DMS 273 (cell line): ENCODE data around the gene RGS7.
"Not testable (repeated sequence)": the region's sequence is repeated elsewhere in the genome, so short reads cannot be mapped to it uniquely, and the experiment has no call there.

Source experiments
- DNase-seq: peaks from one replicate; lab custom pipeline; 2025; ENCODE audit not compliant: unreplicated experiment; lab: John Stamatoyannopoulos, UW

RGS7 gene

GRCh38 chr1:241142493-241142892, 214.5 kb downstream of the RGS7 start:
- no peak for DNase-seq

DNA sequence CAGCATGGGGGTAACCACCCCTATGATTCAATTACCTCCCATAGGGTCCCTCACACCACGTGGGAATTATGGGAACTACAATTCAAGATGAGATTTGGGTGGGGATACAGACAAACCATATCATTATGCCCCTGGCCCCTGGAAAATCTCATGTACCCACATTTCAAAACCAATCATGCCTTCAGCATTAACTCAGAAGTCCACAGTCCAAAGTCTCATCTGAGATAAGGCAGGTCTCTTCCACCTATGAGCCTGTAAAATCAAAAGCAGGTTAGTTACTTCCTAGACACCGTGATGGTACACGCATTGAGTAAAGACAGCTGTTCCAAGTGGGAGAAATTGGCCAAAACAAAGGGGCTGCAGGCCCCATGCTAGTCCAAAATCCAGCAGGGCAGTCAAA, 215.4 kb downstream of the RGS7 start:
- not testable (repeated sequence) for DNase-seq

DNA sequence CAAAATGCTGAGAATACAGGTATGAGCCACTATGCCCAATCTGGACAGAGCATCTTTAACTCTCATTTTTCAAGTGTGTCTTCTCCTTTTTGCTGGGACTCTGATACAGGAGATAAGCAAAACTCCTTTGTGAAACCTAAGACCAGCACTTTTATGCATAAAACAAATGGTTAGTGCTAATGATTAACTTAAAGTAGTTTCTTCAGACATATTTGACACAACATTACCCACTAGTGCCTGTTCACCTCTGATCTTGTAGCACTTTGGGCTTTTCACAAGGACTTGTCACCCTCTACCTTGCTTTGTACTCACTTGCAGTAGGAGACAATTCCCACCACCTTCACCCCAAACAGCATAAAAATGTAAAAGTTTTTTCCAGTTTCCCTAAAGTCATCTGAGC, 216.3 kb downstream of the RGS7 start:
- DNase-seq: no peak

GRCh38 chr1:241139047-241139446, 218.0 kb downstream of the RGS7 start:
- DNase-seq: no peak

- DNase-seq: no peak
These were observed 218.8 kb downstream of the RGS7 start for GRCh38 chr1:241138248-241138647.

DNA sequence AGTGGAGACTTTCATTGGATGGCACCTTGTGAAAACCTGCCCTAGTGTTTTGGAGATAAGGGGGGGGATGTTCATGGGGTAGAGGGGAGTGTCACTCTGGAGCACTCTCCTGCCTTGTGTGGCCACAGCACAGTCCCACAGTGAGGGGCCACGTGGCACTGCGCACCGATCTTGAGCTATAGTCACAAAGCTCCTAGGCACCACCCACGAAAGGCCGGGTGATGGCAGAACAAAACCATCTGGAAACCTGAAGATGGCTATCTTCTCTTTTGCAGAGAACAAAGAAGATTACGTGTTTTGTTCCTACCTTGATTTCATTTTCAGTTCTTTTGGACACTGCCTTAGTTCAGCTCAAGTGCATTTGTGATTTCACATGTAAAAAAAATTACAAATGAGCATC, 220.6 kb downstream of the RGS7 start:
- no peak for DNase-seq

- no peak for DNase-seq
These were observed 225.3 kb downstream of the RGS7 start for GRCh38 chr1:241131636-241132194.

DNA sequence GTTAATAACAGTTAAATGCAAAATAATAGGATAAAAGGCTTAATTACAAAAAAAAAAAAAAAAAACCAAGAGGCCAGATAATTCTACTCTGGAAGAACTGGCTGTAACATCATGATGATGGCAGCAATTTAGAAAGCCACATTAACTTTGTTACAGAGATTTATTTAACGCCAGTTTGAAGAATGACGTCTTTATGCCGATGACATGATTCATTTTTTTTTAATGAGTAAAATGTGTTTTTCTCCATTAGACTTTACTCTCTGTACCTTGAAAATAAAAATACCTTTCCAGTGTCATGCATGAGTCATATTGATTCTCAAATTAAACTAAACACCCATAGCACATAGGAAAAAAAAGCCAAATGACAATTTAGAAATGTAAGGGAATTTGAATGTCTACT, 226.1 kb downstream of the RGS7 start:
- DNase-seq: no peak

DNA sequence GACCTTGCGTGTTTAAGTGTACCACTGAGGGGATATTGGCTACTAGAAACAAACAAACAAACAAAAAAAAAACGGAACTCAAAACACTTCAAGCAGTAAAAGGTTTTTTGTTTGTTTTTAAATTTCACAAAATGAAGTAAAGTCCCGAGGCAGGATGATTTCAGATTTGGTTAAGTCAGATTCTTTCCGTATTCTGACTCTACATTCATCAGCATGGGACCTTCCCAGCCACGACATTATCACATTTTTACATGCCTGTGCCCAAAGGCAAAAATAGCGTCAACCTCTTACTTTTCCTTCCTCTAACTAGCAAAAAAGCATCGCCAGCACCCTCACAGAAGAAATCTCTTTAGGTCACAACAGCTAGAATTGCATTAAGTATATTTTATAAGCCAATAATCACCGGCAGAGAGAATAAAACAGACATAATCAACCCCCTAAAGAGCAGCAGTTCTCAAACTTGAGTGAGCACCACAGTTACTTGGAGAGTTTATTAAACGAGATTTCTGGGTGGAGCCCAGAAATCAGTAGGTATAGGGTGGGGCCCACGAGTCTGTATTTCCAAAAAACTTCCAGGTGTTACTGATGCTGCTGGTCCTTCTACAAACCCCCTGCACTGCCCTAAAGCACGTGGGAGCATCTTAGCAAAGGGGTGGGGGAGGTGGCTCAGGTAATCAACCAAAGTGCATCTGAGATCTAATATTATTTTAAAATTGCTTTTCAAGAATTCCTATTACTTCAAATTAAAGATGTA, 227.6 kb downstream of the RGS7 start:
- DNase-seq: no peak

- no peak for DNase-seq
These were observed 231.7 kb downstream of the RGS7 start for GRCh38 chr1:241125286-241125685.

DNA sequence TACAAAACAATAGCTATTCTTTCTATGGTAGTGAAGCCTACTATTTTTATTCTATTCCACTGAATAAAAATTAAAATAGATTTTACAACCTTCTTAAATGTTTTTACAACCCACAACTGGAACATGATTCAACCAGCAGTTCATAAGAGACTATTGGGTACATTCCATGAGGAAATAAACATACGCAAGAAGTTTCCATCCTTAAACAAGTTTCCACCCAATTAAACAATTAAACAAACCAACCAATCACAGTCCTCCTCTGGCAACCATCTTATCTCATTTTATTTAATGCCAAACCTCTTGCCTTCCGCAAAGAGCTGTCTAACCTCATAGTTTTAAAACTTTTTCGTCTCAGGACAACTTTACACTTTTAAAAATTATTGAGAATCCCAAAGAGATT, 239.0 kb downstream of the RGS7 start:
- no peak for DNase-seq

GRCh38 chr1:241115784-241116183, 241.2 kb downstream of the RGS7 start:
- no peak for DNase-seq

GRCh38 chr1:241114699-241115233, 242.2 kb downstream of the RGS7 start:
- no peak for DNase-seq

DNA sequence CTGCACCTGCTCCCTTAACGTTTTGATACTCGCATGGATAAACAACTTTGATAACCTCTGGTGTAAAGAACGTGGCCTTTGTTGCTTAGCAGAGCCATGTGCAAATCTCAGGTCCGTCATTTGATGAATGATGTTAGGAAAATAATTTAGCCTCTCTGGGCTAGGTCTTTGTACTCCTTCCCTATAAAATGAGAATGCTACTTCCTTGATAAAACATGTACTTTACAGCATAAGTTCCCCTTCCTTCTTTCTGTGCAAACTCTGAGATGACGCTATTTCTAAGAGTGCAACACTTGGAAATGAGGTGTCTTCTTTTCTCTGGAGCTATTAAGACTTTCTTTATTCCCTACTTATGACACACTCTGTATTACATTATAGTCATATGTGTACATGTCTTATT, 243.4 kb downstream of the RGS7 start:
- DNase-seq: no peak

DNA sequence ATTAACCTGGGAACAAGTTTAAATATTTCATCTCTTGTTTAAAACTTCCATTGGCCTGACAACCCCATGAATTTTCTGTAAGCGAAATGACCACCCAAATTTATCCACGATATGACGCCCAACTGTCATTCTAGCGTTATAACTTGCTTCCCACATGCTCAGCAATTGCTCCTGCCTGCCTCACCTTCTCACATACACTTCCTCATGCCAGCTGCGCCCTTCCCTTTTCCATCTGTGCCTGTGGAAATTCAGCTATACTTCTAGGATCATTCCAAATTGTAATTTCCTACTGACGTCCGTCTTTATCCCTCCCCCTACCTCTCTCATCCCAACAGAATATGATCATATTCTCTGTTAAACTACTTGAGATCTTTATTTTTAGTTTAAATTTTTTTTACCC, 248.0 kb downstream of the RGS7 start:
- DNase-seq: no peak

- DNase-seq: no peak
These were observed 251.9 kb downstream of the RGS7 start for GRCh38 chr1:241105147-241105546.

GRCh38 chr1:241102664-241103063, 254.3 kb downstream of the RGS7 start:
- no peak for DNase-seq

GRCh38 chr1:241101622-241102021, 255.4 kb downstream of the RGS7 start:
- no peak for DNase-seq

- no peak for DNase-seq
These were observed 259.5 kb downstream of the RGS7 start for GRCh38 chr1:241097479-241097878.

DNA sequence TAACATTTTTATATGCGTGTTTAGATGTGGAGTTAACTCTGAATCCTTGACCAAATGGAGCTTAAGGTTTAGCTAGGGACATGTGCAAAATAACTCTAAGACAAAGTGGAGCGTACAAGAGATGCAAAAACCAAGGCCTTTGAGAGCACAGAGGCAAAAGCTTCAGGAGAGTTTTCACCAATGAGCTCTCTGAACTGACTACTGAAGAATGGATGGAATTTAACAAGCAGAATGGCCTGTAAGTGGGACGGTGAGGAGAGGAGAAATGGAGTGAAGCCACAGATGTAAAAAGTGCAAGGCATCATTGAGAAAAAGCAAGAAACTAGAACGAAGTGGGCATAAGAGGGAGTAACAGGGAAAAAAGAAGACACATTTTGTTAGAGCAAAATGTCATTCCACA, 260.0 kb downstream of the RGS7 start:
- DNase-seq: no peak

DNA sequence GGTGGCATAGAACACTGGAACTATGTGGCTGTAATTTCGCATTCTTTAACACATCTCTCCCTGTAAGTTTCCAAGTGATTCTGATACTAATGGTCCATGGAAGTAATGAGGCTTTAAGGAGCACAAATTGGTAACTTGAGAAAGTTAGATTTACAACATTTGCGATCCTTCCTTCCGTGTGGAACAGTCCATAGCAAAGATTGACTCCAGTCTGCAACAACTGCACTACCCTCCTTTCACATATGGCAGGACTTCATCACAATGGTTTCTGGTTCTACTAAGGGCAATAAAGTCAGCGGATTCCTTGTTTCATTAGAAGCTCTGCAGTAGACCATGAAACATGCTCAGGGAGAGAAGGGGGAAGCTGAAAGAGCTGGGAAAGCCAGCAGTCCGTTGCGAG, 261.2 kb downstream of the RGS7 start:
- no peak for DNase-seq

DNA sequence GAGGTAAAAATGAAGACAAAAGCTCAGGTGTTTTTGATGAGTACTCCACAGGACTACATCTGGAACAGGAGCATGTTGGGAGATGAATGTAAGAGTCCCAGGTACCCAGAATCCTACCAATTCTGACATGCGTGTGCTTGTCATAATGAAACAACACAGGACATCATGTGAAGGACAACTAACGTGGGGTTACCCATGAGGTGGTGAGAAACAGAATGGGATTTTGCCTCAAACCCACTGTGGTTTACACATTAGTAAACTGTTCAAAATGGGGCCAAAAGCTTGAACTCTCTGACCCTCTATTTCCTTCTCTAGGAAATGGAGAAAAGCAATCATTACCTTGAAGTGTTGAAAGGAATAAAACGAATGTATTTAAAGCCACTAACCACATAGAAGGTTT, 266.2 kb downstream of the RGS7 start:
- no peak for DNase-seq

GRCh38 chr1:241089066-241089465, 267.9 kb downstream of the RGS7 start:
- not testable (repeated sequence) for DNase-seq
